H9 (cell line): ENCODE results near the gene C12orf56. TPM values are rescaled to one million over a fixed set of nuclear protein-coding genes. Genes with fewer than 3 reads are reported as not detected.
"Not testable (repeated sequence)": the region's sequence is repeated elsewhere in the genome, so short reads cannot be mapped to it uniquely, and the experiment has no call there.

Source experiments
- DNase-seq: peaks from one replicate; pipeline ENCODE4 v3.0.0-alpha.2; 2017
- H2AFZ ChIP-seq: one replicate; pipeline ENCODE4 v1.6.1; 2013; ENCODE audit warnings: mild to moderate bottlenecking, low read length, control low read depth, moderate library complexity
- H2AK5ac ChIP-seq: 2 replicates; pipeline ENCODE4 v1.6.1; 2013; ENCODE audit warnings: low read length, control low read depth, mixed read lengths; ENCODE audit not compliant: insufficient read length
- H2BK120ac ChIP-seq: one replicate; pipeline ENCODE4 v1.6.1; 2013; ENCODE audit warnings: low read depth, mild to moderate bottlenecking, low read length, control low read depth, inconsistent platforms; ENCODE audit not compliant: poor library complexity, severe bottlenecking
- H2BK12ac ChIP-seq: 2 replicates; pipeline ENCODE4 v1.6.1; 2013; ENCODE audit warnings: low read length, control low read depth, mixed read lengths, low read depth; ENCODE audit not compliant: insufficient read length
- H2BK15ac ChIP-seq: 2 replicates; pipeline ENCODE4 v1.6.1; 2013; ENCODE audit warnings: low read depth, low read length, control low read depth
- H2BK20ac ChIP-seq: one replicate; pipeline ENCODE4 v1.6.1; 2013; ENCODE audit warnings: low read depth, mild to moderate bottlenecking, low read length, control low read depth, inconsistent platforms; ENCODE audit not compliant: poor library complexity, severe bottlenecking
- H2BK5ac ChIP-seq: 2 replicates; pipeline ENCODE4 v1.6.1; 2013; ENCODE audit warnings: low read length, control low read depth, mixed read lengths; ENCODE audit not compliant: insufficient read length
- H3K14ac ChIP-seq: 2 replicates; pipeline ENCODE4 v1.6.1; 2013; ENCODE audit warnings: low read length, control low read depth; ENCODE audit not compliant: insufficient read depth
- H3K18ac ChIP-seq: 2 replicates; pipeline ENCODE4 v1.6.1; 2013; ENCODE audit warnings: low read depth, mild to moderate bottlenecking, mixed read lengths, low read length, control low read depth; ENCODE audit not compliant: insufficient read length
- H3K23ac ChIP-seq: 2 replicates; pipeline ENCODE4 v1.6.1; 2013; ENCODE audit warnings: low read length, control low read depth, mixed read lengths, low read depth; ENCODE audit not compliant: insufficient read length
- H3K23me2 ChIP-seq: 2 replicates; pipeline ENCODE4 v1.6.1; 2013; ENCODE audit warnings: low read depth, mild to moderate bottlenecking, mixed read lengths, low read length, control low read depth; ENCODE audit not compliant: insufficient read length, poor library complexity, severe bottlenecking
- H3K27ac ChIP-seq: 2 replicates; pipeline ENCODE4 v1.5.1; 2013; ENCODE audit warnings: low read length, control low read depth, mixed read lengths, low read depth; ENCODE audit not compliant: insufficient read length
- H3K27me3 ChIP-seq: 2 replicates; pipeline ENCODE4 v1.6.1; 2013; ENCODE audit warnings: low read length, control low read depth, inconsistent platforms; ENCODE audit not compliant: insufficient read depth
- H3K4ac ChIP-seq: 2 replicates; pipeline ENCODE4 v1.6.1; 2013; ENCODE audit warnings: low read depth, mild to moderate bottlenecking, control low read depth, inconsistent platforms, low read length, moderate library complexity
- H3K4me1 ChIP-seq: 2 replicates; pipeline ENCODE4 v1.6.1; 2013; ENCODE audit warnings: low read length, control low read depth, inconsistent platforms; ENCODE audit not compliant: insufficient read depth
- H3K4me2 ChIP-seq: 2 replicates; pipeline ENCODE4 v1.6.1; 2013; ENCODE audit warnings: low read length, control low read depth, mixed read lengths; ENCODE audit not compliant: insufficient read length, insufficient read depth
- H3K56ac ChIP-seq: 2 replicates; pipeline ENCODE4 v1.6.1; 2013; ENCODE audit warnings: low read depth, mild to moderate bottlenecking, mixed read lengths, low read length, control low read depth; ENCODE audit not compliant: insufficient read length
- H3K79me1 ChIP-seq: 2 replicates; pipeline ENCODE4 v1.6.1; 2013; ENCODE audit warnings: low read depth, mild to moderate bottlenecking, moderate library complexity, low read length, control low read depth, inconsistent platforms; ENCODE audit not compliant: insufficient read depth, poor library complexity, severe bottlenecking
- H3K79me2 ChIP-seq: 2 replicates; pipeline ENCODE4 v1.6.1; 2013; ENCODE audit warnings: low read length, control low read depth, inconsistent platforms; ENCODE audit not compliant: insufficient read depth
- H3K9ac ChIP-seq: 2 replicates; pipeline ENCODE4 v1.6.1; 2013; ENCODE audit warnings: low read length, control low read depth, mixed read lengths; ENCODE audit not compliant: insufficient read length; ENCODE audit errors: extremely low read depth
- H3K9me3 ChIP-seq: one replicate; pipeline ENCODE4 v1.6.1; 2013; ENCODE audit warnings: low read depth, low read length, inconsistent platforms; ENCODE audit not compliant: control insufficient read depth
- H3T11ph ChIP-seq: one replicate; pipeline ENCODE4 v1.6.1; 2013; ENCODE audit warnings: mild to moderate bottlenecking, low read length, control low read depth, inconsistent platforms
- H4K20me1 ChIP-seq: one replicate; pipeline ENCODE4 v1.6.1; 2013; ENCODE audit not compliant: control insufficient read depth, insufficient read length, insufficient read depth
- H4K5ac ChIP-seq: 2 replicates; pipeline ENCODE4 v1.6.1; 2013; ENCODE audit warnings: low read depth, mild to moderate bottlenecking, mixed read lengths, low read length, control low read depth; ENCODE audit not compliant: insufficient read length
- H4K8ac ChIP-seq: replicated peaks from 2 replicates; pipeline ENCODE4 v1.6.1; 2013; ENCODE audit warnings: low read length, control low read depth, mixed read lengths, low read depth; ENCODE audit not compliant: insufficient read length
- H4K91ac ChIP-seq: 2 replicates; pipeline ENCODE4 v1.6.1; 2013; ENCODE audit warnings: low read depth, mild to moderate bottlenecking, moderate library complexity, mixed read lengths, low read length, control low read depth; ENCODE audit not compliant: insufficient read length
- H3K27ac Mint-ChIP-seq, 3 experiments: 2 replicates in 2 of 3; 3 replicates in 1 of 3; pipeline ENCODE4 v1.8.0; 2020 to 2021; ENCODE audit warnings: mixed read lengths in 3 of 3, mild to moderate bottlenecking in 1 of 3, moderate library complexity in 1 of 3
- H3K27me3 Mint-ChIP-seq: 2 replicates; pipeline ENCODE4 v1.8.0; 2021; ENCODE audit warnings: low read depth, mild to moderate bottlenecking, moderate library complexity, mixed read lengths
- H3K36me3 Mint-ChIP-seq, 3 experiments: 2 replicates in 2 of 3; 3 replicates in 1 of 3; pipeline ENCODE4 v1.8.0; 2020 to 2021; ENCODE audit warnings: low read depth in 3 of 3, mixed read lengths in 3 of 3; ENCODE audit not compliant: insufficient read depth in 1 of 3
- H3K4me1 Mint-ChIP-seq, 2 experiments: 2 replicates each; pipeline ENCODE4 v1.8.0; 2020; ENCODE audit warnings: mixed read lengths in 2 of 2
- H3K4me3 Mint-ChIP-seq, 2 experiments: 2 replicates in 1 of 2; 3 replicates in 1 of 2; pipeline ENCODE4 v1.8.0; 2020 to 2021; ENCODE audit warnings: mild to moderate bottlenecking in 2 of 2, mixed read lengths in 2 of 2, moderate library complexity in 1 of 2
- H3K9me3 Mint-ChIP-seq, 2 experiments: 2 replicates in 1 of 2; 3 replicates in 1 of 2; pipeline ENCODE4 v1.8.0; 2020; ENCODE audit warnings: mild to moderate bottlenecking in 2 of 2, mixed read lengths in 2 of 2, moderate library complexity in 1 of 2
- WGBS: extraction: QIAGEN DNeasy Blood & Tissue Kit; methylation state at CpG from one replicate; pipeline ENCODE4 v1.1.7; 2013; ENCODE audit warnings: missing lambda C conversion rate, low lambda C conversion rate, mixed read lengths; ENCODE audit not compliant: insufficient read length; ENCODE audit errors: extremely low coverage; 5-methylcytosine and 5-hydroxymethylcytosine counted together
- total RNA-seq: library from RNA; stranded (reverse); gene quantifications from 2 replicates; pipeline ENCODE4 v1.2.1, GENCODE V29; 2021
- TF ChIP-seq, protein P1 (sequence below): fragments of 200-600 bp; sonication (generic); conservative IDR thresholded peaks from 3 replicates; pipeline ENCODE4 v1.8.0; 2021; ENCODE audit warnings: antibody characterized with exemption, mild to moderate bottlenecking

C12orf56 gene
- total RNA-seq, 1 experiment from 2014 or later: 2.2 TPM

DNA sequence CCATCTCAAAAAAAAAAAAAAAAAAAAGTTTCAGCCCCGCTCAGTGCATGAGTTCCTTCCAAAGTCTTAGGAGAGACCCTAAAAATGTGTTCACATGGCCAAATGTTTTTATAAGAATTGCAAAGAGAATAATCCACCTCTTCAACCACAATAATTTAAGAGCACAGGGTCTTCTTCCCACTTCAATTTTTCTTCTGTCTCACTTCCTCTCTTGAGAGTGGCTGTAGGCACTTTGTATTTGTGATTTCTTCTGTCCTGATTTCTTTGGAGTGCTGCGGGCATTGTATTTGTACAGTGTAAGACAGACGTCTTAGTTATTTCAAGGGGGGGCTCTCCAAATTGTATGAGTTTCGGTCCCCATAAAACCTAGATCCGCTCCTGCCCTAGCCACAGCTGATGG, 58.3 kb downstream of the C12orf56 start:
- no peak for DNase-seq
- Mint-ChIP-seq H3K9me3 (no peaks in the 10 kb centered on the region), H3K27ac (no peak overlapping the region)

DNA sequence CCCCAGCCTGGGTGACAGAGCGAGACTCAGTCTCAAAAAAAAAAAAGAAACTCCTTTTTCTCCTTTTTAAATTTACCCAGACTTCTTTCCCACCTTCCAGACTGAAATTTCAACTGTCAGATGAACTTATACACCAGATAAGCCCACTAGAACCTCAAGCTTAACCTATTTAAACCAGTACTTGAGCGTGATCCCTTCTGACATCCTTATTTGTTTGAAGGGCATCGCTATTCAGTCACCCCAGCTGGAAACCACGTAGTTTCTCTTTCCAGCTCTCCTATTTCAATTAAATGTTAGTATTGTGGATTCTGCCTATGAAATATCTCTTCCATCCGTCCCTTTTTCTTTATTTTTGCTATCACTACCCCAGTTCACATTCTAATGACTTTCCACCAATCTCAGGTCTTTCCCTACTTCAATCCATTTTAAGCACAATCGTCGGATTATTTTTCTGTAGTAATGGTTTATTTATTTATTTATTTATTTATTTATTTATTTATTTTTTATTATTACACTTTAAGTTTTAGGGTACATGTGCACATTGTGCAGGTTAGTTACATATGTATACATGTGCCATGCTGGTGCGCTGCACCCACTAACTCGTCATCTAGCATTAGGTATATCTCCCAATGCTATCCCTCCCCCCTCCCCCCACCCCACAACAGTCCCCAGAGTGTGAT, 61.4 kb downstream of the C12orf56 start:
- H3K4me2 ChIP-seq, H3K27ac ChIP-seq, H3T11ph ChIP-seq, H3K9me3 ChIP-seq, H3K23me2 ChIP-seq, H3K4me1 ChIP-seq, H3K36me3 Mint-ChIP-seq, H3K79me2 ChIP-seq, H2AFZ ChIP-seq, H3K14ac ChIP-seq, DNase-seq, H3K79me1 ChIP-seq, H3K4me1 Mint-ChIP-seq, H3K18ac ChIP-seq, H4K91ac ChIP-seq, H4K5ac ChIP-seq, H3K9ac ChIP-seq, H4K20me1 ChIP-seq, H3K27ac Mint-ChIP-seq, H3K56ac ChIP-seq, H3K4me3 Mint-ChIP-seq, H3K23ac ChIP-seq, H2BK15ac ChIP-seq, H3K4ac ChIP-seq, H3K27me3 Mint-ChIP-seq, H2BK12ac ChIP-seq, H3K9me3 Mint-ChIP-seq, H2BK5ac ChIP-seq, H3K27me3 ChIP-seq, H2BK120ac ChIP-seq, H2BK20ac ChIP-seq, H2AK5ac ChIP-seq, H4K8ac ChIP-seq: not testable (repeated sequence)
- no CpG with 5 or more reads among the region's 9 CpGs for WGBS

More for the DNA sequence above, 58.3 kb downstream of the C12orf56 start:
- TF ChIP-seq, protein P1, sequence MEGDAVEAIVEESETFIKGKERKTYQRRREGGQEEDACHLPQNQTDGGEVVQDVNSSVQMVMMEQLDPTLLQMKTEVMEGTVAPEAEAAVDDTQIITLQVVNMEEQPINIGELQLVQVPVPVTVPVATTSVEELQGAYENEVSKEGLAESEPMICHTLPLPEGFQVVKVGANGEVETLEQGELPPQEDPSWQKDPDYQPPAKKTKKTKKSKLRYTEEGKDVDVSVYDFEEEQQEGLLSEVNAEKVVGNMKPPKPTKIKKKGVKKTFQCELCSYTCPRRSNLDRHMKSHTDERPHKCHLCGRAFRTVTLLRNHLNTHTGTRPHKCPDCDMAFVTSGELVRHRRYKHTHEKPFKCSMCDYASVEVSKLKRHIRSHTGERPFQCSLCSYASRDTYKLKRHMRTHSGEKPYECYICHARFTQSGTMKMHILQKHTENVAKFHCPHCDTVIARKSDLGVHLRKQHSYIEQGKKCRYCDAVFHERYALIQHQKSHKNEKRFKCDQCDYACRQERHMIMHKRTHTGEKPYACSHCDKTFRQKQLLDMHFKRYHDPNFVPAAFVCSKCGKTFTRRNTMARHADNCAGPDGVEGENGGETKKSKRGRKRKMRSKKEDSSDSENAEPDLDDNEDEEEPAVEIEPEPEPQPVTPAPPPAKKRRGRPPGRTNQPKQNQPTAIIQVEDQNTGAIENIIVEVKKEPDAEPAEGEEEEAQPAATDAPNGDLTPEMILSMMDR: no peak
- Histone ChIP-seq H3K4me1 (no peaks in the 10 kb centered on the region; the same call in 1 of the 2 replicates), H3K79me2 (no peaks in the 10 kb centered on the region), H3K56ac (no peak overlapping the region), H2BK20ac (no peak overlapping the region), H3K27ac (no peak overlapping the region), H3K14ac (no peak overlapping the region), H3T11ph (no peak overlapping the region), H3K4ac (no peak overlapping the region), H4K8ac (no peak overlapping the region), H3K23ac (no peak overlapping the region), H4K5ac (no peak overlapping the region), H3K9me3 (no peaks in the 10 kb centered on the region), H2BK12ac (no peak overlapping the region), H2AK5ac (no peak overlapping the region), H3K18ac (no peak overlapping the region), H2AFZ (no peak overlapping the region), H3K9ac (no peak overlapping the region), H3K23me2 (no peaks in the 10 kb centered on the region), H2BK15ac (no peak overlapping the region), H2BK120ac (no peak overlapping the region), H3K79me1 (no peaks in the 10 kb centered on the region), H4K20me1 (no peaks in the 10 kb centered on the region), H2BK5ac (no peak overlapping the region), H3K27me3 (no peaks in the 10 kb centered on the region), H3K4me2 (no peak overlapping the region), H4K91ac (no peak overlapping the region)
- H3K4me1 Mint-ChIP-seq: no peaks in the 10 kb centered on the region
- no peaks in the 10 kb centered on the region; a peak in 1 of 7 replicates for H3K36me3 Mint-ChIP-seq
- no peaks in the 10 kb centered on the region for H3K27me3 Mint-ChIP-seq
- no peak overlapping the region for H3K4me3 Mint-ChIP-seq
- WGBS: no CpG with 5 or more reads among the region's 5 CpGs
